Liver (tissue), 9 donors: ENCODE data around the gene SOX4. TPM values are rescaled to one million over a fixed set of nuclear protein-coding genes. Genes with fewer than 3 reads are reported as not detected.

ENCODE experiments used
- DNase-seq: peaks from one replicate; pipeline ENCODE4 v3.0.0-alpha.2; 2017; ENCODE audit warnings: low spot score
- H3K27ac ChIP-seq, 2 donors: one replicate each; pipeline ENCODE4 v1.7.0; 2013; ENCODE audit warnings: inconsistent platforms in 2 of 2, low read length in 2 of 2, control low read depth in 1 of 2, low read depth in 1 of 2, mild to moderate bottlenecking in 1 of 2
- H3K27me3 ChIP-seq, 4 donors: one replicate each; pipeline versions ENCODE4 v1.6.1 to v1.7.0; 2013; ENCODE audit warnings: low read length in 3 of 4, inconsistent platforms in 1 of 4, mild to moderate bottlenecking in 1 of 4, moderate library complexity in 1 of 4; ENCODE audit not compliant: control insufficient read depth in 4 of 4, insufficient read depth in 4 of 4
- H3K36me3 ChIP-seq, 4 donors: one replicate each; pipeline versions ENCODE4 v1.6.1 to v1.7.0; 2013; ENCODE audit warnings: low read length in 3 of 4, mild to moderate bottlenecking in 3 of 4, low read depth in 1 of 4, moderate library complexity in 1 of 4; ENCODE audit not compliant: control insufficient read depth in 4 of 4, insufficient read depth in 3 of 4
- H3K4me1 ChIP-seq, 4 donors: one replicate each; pipeline versions ENCODE4 v1.6.1 to v1.7.0; 2013; ENCODE audit warnings: low read length in 3 of 4, mild to moderate bottlenecking in 3 of 4, moderate library complexity in 1 of 4; ENCODE audit not compliant: control insufficient read depth in 4 of 4, insufficient read depth in 4 of 4
- H3K4me3 ChIP-seq, 3 donors: one replicate each; pipeline versions ENCODE4 v1.6.1 to v1.7.0; 2013; ENCODE audit warnings: low read length in 3 of 3, control low read depth in 1 of 3, low read depth in 1 of 3, mild to moderate bottlenecking in 1 of 3
- H3K9ac ChIP-seq, 2 donors: one replicate each; pipeline ENCODE4 v1.7.0; 2013; ENCODE audit warnings: low read length in 2 of 2, mild to moderate bottlenecking in 2 of 2, moderate library complexity in 2 of 2, control low read depth in 1 of 2, low read depth in 1 of 2
- H3K9me3 ChIP-seq, 4 donors: one replicate each; pipeline versions ENCODE4 v1.6.1 to v1.7.0; 2013; ENCODE audit warnings: low read length in 3 of 4; ENCODE audit not compliant: control insufficient read depth in 4 of 4
- EGR1 ChIP-seq, 2 donors: IDR thresholded peaks; 2 replicates each; pipeline ENCODE4 v1.6.1; 2016 to 2018; ENCODE audit warnings: antibody characterized with exemption in 2 of 2, low read depth in 2 of 2
- FOXA1 ChIP-seq: IDR thresholded peaks from 2 replicates; pipeline ENCODE4 v1.6.1; 2016; ENCODE audit warnings: antibody characterized with exemption
- FOXA2 ChIP-seq: IDR thresholded peaks from 2 replicates; pipeline ENCODE4 v1.6.1; 2016; ENCODE audit warnings: antibody characterized with exemption
- GABPA ChIP-seq, 2 donors: IDR thresholded peaks in 1 of 2; conservative IDR thresholded peaks in 1 of 2; 2 replicates each; pipeline ENCODE4 v1.6.1; 2016; ENCODE audit warnings: antibody characterized with exemption in 2 of 2, mild to moderate bottlenecking in 1 of 2, moderate library complexity in 1 of 2
- HNF4A ChIP-seq, 2 donors: conservative IDR thresholded peaks; 2 replicates each; pipeline ENCODE4 v1.6.1; 2016; ENCODE audit warnings: antibody characterized with exemption in 2 of 2, mild to moderate bottlenecking in 2 of 2
- HNF4G ChIP-seq: IDR thresholded peaks from 2 replicates; pipeline ENCODE4 v1.6.1; 2016; ENCODE audit warnings: antibody characterized with exemption
- JUND ChIP-seq, 2 donors: IDR thresholded peaks; 2 replicates each; pipeline ENCODE4 v1.6.1; 2016; ENCODE audit warnings: antibody characterized with exemption in 2 of 2
- NR2F2 ChIP-seq: IDR thresholded peaks from 2 replicates; pipeline ENCODE4 v1.6.1; 2016; ENCODE audit warnings: antibody characterized with exemption
- RAD21 ChIP-seq, 2 donors: IDR thresholded peaks; 2 replicates each; pipeline ENCODE4 v1.6.1; 2016; ENCODE audit warnings: antibody characterized with exemption in 2 of 2, mild to moderate bottlenecking in 2 of 2
- RXRA ChIP-seq, 2 donors: IDR thresholded peaks; 2 replicates each; pipeline ENCODE4 v1.6.1; 2017 to 2018; ENCODE audit warnings: antibody characterized with exemption in 2 of 2, mild to moderate bottlenecking in 1 of 2
- SP1 ChIP-seq: IDR thresholded peaks from 2 replicates; pipeline ENCODE4 v1.6.1; 2018; ENCODE audit warnings: antibody characterized with exemption, mild to moderate bottlenecking
- TAF1 ChIP-seq: conservative IDR thresholded peaks from 2 replicates; pipeline ENCODE4 v1.6.1; 2016; ENCODE audit warnings: antibody characterized with exemption, mild to moderate bottlenecking
- YY1 ChIP-seq: IDR thresholded peaks from 2 replicates; pipeline ENCODE4 v1.6.1; 2016; ENCODE audit warnings: antibody characterized with exemption, mild to moderate bottlenecking
- WGBS: extraction: QIAGEN DNeasy Blood & Tissue Kit; methylation state at CpG from one replicate; pipeline ENCODE4 v1.1.7; 2013; 5-methylcytosine and 5-hydroxymethylcytosine counted together
- polyA plus RNA-seq, 2 donors: library from polyadenylated mRNA; stranded (reverse) in 1 of 2; unstranded in 1 of 2; fragments of 200-250 nt in 1 of 2; fragments of >200 nt in 1 of 2; fragmentation: Nextera tagmentation in 1 of 2; extraction: Ambion mirVana in 1 of 2; gene quantifications; one replicate each; pipeline versions ENCODE4 v1.2.1 to v1.2.3, GENCODE V29; 2013 to 2015
- total RNA-seq, 2 donors: library from RNA; depleted of rRNA; stranded (reverse); fragments of >200 nt; gene quantifications; one replicate each; pipeline ENCODE4 v1.2.3, GENCODE V29; 2014
- TF ChIP-seq, protein P1 (sequence below): IDR thresholded peaks from 2 replicates; pipeline ENCODE4 v1.6.1; 2016; ENCODE audit warnings: antibody characterized with exemption, mild to moderate bottlenecking
- TF ChIP-seq, protein P2 (sequence below): IDR thresholded peaks from 2 replicates; pipeline ENCODE4 v1.6.1; 2016; ENCODE audit warnings: antibody characterized with exemption
- TF ChIP-seq, protein P3 (sequence below): IDR thresholded peaks from 2 replicates; pipeline ENCODE4 v1.6.1; 2016; ENCODE audit warnings: antibody characterized with exemption
- TF ChIP-seq, protein P4 (sequence below): IDR thresholded peaks from 2 replicates; pipeline ENCODE4 v1.6.1; 2016; ENCODE audit warnings: antibody characterized with exemption
- TF ChIP-seq, protein P5 (sequence below): fragments of 150-350 bp; IDR thresholded peaks from 2 replicates; pipeline ENCODE4 v1.5.1; 2017; ENCODE audit warnings: improper control_type of control experiment, low read depth, low read length; ENCODE audit not compliant: missing input control
- donor health status: healthy.
- donor health status: healthy.
- donor health status: healthy.
- donor health status: healthy.
- donor health status: healthy.

SOX4 gene
- total and polyA plus RNA-seq, 4 donors, result 0.59 to 8.1 (median 0.95) TPM

DNA sequence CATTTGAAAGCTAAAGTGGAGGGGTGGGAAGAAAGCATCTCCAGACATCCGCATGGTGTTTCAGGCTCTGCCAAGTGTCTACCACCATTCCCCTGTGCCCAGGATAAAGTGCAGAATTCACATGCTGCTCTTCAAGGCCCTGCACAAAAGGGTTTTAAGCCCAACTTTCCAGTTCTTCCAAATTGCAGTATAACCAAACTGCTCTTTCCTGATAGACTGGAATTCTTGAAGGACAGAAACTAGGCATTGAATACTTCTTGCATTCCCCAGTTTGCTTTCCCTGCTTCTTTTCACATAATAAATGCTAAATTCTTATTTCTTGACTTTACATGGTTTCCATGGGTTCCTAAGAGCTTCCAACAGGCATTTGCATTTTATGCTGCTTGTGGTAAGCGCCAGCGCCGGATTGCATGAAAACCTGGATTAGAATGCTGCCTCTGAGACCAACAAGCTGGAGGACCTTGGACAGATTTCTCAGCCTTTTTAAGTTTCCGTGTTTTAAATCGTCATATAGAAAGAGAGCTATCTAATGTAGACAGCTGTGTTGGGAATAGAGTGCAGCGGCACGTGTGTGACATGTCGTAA, 7.9 kb downstream of the SOX4 start:
- Histone ChIP-seq H3K36me3 (no peaks in the 10 kb centered on the region), H3K9me3 (no peaks in the 10 kb centered on the region), H3K27me3 (no peaks in the 10 kb centered on the region), H3K27ac (no peak overlapping the region), H3K4me1 (peaks cover 0 to 5% (median 2%) of the 10 kb centered on the region in 4 donors), H3K4me3 (no peak overlapping the region), H3K9ac (no peak overlapping the region)
- no peak for DNase-seq
- no peak for TF ChIP-seq SP1
- no peak for TF ChIP-seq EGR1 (IDR thresholded peaks at IDR 0.05; ENCODE audit: low read depth in 2 of 2)
- TF ChIP-seq, protein P1, sequence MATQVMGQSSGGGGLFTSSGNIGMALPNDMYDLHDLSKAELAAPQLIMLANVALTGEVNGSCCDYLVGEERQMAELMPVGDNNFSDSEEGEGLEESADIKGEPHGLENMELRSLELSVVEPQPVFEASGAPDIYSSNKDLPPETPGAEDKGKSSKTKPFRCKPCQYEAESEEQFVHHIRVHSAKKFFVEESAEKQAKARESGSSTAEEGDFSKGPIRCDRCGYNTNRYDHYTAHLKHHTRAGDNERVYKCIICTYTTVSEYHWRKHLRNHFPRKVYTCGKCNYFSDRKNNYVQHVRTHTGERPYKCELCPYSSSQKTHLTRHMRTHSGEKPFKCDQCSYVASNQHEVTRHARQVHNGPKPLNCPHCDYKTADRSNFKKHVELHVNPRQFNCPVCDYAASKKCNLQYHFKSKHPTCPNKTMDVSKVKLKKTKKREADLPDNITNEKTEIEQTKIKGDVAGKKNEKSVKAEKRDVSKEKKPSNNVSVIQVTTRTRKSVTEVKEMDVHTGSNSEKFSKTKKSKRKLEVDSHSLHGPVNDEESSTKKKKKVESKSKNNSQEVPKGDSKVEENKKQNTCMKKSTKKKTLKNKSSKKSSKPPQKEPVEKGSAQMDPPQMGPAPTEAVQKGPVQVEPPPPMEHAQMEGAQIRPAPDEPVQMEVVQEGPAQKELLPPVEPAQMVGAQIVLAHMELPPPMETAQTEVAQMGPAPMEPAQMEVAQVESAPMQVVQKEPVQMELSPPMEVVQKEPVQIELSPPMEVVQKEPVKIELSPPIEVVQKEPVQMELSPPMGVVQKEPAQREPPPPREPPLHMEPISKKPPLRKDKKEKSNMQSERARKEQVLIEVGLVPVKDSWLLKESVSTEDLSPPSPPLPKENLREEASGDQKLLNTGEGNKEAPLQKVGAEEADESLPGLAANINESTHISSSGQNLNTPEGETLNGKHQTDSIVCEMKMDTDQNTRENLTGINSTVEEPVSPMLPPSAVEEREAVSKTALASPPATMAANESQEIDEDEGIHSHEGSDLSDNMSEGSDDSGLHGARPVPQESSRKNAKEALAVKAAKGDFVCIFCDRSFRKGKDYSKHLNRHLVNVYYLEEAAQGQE, result no peak
- no peak for TF ChIP-seq NR2F2
- no peak for TF ChIP-seq YY1
- TF ChIP-seq, protein P2, sequence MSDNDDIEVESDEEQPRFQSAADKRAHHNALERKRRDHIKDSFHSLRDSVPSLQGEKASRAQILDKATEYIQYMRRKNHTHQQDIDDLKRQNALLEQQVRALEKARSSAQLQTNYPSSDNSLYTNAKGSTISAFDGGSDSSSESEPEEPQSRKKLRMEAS, result no peak
- TF ChIP-seq FOXA2, result no peak
- no peak for TF ChIP-seq GABPA (IDR thresholded peaks at IDR 0.05 in 1 of 2, conservative IDR thresholded peaks at IDR 0.05 in 1 of 2)
- no peak for TF ChIP-seq FOXA1
- TF ChIP-seq, protein P3, sequence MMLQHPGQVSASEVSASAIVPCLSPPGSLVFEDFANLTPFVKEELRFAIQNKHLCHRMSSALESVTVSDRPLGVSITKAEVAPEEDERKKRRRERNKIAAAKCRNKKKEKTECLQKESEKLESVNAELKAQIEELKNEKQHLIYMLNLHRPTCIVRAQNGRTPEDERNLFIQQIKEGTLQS, result no peak
- TF ChIP-seq, protein P4, sequence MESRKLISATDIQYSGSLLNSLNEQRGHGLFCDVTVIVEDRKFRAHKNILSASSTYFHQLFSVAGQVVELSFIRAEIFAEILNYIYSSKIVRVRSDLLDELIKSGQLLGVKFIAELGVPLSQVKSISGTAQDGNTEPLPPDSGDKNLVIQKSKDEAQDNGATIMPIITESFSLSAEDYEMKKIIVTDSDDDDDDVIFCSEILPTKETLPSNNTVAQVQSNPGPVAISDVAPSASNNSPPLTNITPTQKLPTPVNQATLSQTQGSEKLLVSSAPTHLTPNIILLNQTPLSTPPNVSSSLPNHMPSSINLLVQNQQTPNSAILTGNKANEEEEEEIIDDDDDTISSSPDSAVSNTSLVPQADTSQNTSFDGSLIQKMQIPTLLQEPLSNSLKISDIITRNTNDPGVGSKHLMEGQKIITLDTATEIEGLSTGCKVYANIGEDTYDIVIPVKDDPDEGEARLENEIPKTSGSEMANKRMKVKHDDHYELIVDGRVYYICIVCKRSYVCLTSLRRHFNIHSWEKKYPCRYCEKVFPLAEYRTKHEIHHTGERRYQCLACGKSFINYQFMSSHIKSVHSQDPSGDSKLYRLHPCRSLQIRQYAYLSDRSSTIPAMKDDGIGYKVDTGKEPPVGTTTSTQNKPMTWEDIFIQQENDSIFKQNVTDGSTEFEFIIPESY, result no peak
- no peak for TF ChIP-seq JUND (IDR thresholded peaks at IDR 0.05)
- no peak for TF ChIP-seq TAF1
- TF ChIP-seq HNF4A (conservative IDR thresholded peaks at IDR 0.05), result no peak
- TF ChIP-seq, protein P5, sequence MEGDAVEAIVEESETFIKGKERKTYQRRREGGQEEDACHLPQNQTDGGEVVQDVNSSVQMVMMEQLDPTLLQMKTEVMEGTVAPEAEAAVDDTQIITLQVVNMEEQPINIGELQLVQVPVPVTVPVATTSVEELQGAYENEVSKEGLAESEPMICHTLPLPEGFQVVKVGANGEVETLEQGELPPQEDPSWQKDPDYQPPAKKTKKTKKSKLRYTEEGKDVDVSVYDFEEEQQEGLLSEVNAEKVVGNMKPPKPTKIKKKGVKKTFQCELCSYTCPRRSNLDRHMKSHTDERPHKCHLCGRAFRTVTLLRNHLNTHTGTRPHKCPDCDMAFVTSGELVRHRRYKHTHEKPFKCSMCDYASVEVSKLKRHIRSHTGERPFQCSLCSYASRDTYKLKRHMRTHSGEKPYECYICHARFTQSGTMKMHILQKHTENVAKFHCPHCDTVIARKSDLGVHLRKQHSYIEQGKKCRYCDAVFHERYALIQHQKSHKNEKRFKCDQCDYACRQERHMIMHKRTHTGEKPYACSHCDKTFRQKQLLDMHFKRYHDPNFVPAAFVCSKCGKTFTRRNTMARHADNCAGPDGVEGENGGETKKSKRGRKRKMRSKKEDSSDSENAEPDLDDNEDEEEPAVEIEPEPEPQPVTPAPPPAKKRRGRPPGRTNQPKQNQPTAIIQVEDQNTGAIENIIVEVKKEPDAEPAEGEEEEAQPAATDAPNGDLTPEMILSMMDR, result no peak
- no peak for TF ChIP-seq HNF4G
- TF ChIP-seq RXRA (IDR thresholded peaks at IDR 0.05), result no peak
- TF ChIP-seq RAD21 (IDR thresholded peaks at IDR 0.05), result no peak
- 97% methylated on average over 9 of the region's 9 CpGs for WGBS
